Spinal cord (tissue), 10 donors: ENCODE data around the gene NFATC4. TPM values are rescaled to one million over a fixed set of nuclear protein-coding genes. Genes with fewer than 3 reads are reported as not detected.
"Not testable (repeated sequence)": the region's sequence is repeated elsewhere in the genome, so short reads cannot be mapped to it uniquely, and the experiment has no call there.

Source experiments
- DNase-seq, 6 donors: peaks; one replicate each; pipeline versions ENCODE4 v3.0.0 to v3.0.0-alpha.2; 2013 to 2015; ENCODE audit warnings: low spot score in 6 of 6, low read depth in 4 of 6
- H3K27ac ChIP-seq: one replicate; pipeline ENCODE4 v1.5.1; 2013; ENCODE audit warnings: low read depth, low read length, control low read depth
- H3K27me3 ChIP-seq: one replicate; pipeline ENCODE4 v1.6.1; 2013; ENCODE audit warnings: low read length; ENCODE audit not compliant: control insufficient read depth, insufficient read depth
- H3K36me3 ChIP-seq: one replicate; pipeline ENCODE4 v1.6.1; 2013; ENCODE audit warnings: low read length; ENCODE audit not compliant: control insufficient read depth, insufficient read depth
- H3K4me1 ChIP-seq: one replicate; pipeline ENCODE4 v1.6.1; 2013; ENCODE audit warnings: low read length; ENCODE audit not compliant: control insufficient read depth, insufficient read depth
- H3K4me3 ChIP-seq: one replicate; pipeline ENCODE4 v1.5.1; 2013; ENCODE audit warnings: low read depth, low read length, control low read depth
- H3K9me3 ChIP-seq: one replicate; pipeline ENCODE4 v1.6.1; 2013; ENCODE audit warnings: low read length; ENCODE audit not compliant: control insufficient read depth, insufficient read depth
- WGBS: methylation state at CpG from one replicate; pipeline ENCODE4 v1.1.5; 2013; ENCODE audit warnings: missing lambda C conversion rate; ENCODE audit not compliant: insufficient coverage; 5-methylcytosine and 5-hydroxymethylcytosine counted together
- polyA plus RNA-seq, 2 donors: library from polyadenylated mRNA; unstranded; fragments of 120-200 nt; gene quantifications; one replicate each; pipeline ENCODE4 v1.2.1, GENCODE V29; 2013; ENCODE audit not compliant: insufficient read length in 2 of 2
- total RNA-seq, 2 donors: library from RNA; depleted of rRNA in 1 of 2; stranded (reverse); fragments of 120-200 nt in 1 of 2; fragments of >200 nt in 1 of 2; gene quantifications; one replicate each; pipeline versions ENCODE4 v1.2.3 to v1.2.4, GENCODE V29; 2013 to 2014
- donor health status: healthy.

NFATC4 gene
- total and polyA plus RNA-seq, 4 donors = 10.8 to 63.3 (median 32.8) TPM

DNA sequence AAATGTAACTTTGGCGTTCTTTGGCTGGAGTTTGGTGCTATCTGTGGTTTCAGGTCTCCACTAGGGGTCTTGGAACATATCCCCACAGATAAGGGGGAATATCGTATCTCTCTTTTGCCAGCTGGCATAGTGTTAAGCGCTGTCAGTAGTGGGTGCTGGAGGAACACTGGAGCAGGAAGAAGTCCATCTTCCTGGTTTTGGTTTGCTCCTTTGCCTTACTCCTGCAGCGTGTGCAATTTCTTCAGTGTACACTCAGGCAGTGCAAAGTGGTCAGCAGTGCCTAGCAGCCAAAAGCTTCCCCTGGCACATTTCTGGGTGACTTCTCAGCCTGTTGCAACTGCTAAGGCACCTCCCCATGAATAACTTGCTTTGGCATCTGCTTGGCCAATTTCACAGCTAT lies 16.5 kb upstream of the NFATC4 start:
- no peak overlapping the region for H3K27ac ChIP-seq
- H3K9me3 ChIP-seq = no peaks in the 10 kb centered on the region
- H3K4me3 ChIP-seq = no peak overlapping the region
- H3K27me3 ChIP-seq = peaks cover 28% of the 10 kb centered on the region
- no peaks in the 10 kb centered on the region for H3K4me1 ChIP-seq
- peak in 1 of 6 donors; percentile 50 for DNase-seq
- 21% methylated on average over 4 of the region's 4 CpGs for WGBS
- no peaks in the 10 kb centered on the region for H3K36me3 ChIP-seq

DNA sequence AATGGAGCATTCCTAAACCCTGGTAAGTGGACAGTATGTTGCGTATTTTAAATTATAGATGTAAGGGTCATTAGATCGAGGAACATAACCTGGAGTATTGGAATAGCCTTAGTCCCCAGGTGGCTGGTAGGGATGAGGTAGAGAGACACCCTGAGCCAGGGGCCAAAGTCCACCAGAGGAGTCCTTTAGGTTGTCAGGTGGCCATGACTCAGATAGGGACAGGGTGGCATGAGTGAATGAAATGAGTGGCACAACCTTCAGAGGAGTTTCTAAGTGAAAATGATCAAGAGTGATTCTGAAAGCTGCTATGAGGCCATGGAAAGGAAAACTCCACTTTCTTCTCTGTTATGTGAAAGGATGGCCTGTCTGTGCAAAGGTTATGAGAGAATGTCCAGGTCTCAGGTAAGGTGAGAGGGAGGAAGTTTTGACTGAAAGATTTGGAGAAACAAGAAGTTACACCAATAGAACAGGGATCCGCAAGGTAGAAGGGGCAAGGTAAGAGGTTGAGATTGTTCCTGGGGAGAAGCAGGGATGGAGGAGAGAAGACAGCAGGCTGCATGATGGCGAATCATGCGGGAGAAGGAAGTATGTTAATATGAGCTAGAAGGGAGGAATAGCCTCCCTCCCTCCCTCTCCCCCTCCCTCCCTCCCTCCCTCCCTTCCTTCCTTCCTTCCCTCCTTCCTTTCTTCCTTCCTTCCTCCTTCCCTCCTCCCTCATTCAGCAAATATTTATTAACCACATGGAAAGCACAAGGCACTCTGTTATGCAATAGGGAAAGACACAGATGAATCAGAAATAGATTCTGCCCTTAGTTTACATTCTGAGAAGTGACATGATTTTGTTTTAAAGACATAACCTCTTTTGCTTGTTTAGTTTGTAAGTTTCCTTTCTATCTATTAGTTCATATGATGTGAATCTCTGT lies 14.2 kb upstream of the NFATC4 start:
- DNase-seq = no peak
- no peak overlapping the region for H3K4me3 ChIP-seq
- WGBS = 98% methylated on average over 3 of the region's 5 CpGs
- H3K36me3 ChIP-seq = no peaks in the 10 kb centered on the region
- no peak overlapping the region for H3K27ac ChIP-seq
- peaks cover 22% of the 10 kb centered on the region for H3K27me3 ChIP-seq
- no peaks in the 10 kb centered on the region for H3K4me1 ChIP-seq
- no peaks in the 10 kb centered on the region for H3K9me3 ChIP-seq

DNA sequence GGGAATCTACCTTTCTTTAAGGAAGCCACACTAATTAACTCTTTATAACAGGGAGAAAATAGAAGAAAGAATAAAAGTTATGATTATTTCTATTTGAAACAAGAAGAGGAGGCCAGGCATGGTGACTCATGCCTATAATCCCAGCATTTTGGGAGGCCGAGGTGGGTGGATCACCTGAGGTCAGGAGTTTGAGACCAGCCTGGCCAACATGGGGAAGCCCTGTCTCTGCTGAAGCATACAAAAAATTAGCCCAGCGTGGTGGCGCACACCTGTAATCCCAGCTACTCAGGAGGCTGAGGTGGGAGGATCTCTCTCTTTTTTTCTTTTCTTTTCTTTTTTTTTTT lies 13.5 kb upstream of the NFATC4 start:
- not testable (repeated sequence) for DNase-seq, H3K9me3 ChIP-seq, H3K4me3 ChIP-seq, H3K36me3 ChIP-seq, H3K4me1 ChIP-seq, H3K27ac ChIP-seq
- peaks cover 22% of the 10 kb centered on the region for H3K27me3 ChIP-seq
- WGBS = 80% methylated on average over 1 of the region's 3 CpGs

DNA sequence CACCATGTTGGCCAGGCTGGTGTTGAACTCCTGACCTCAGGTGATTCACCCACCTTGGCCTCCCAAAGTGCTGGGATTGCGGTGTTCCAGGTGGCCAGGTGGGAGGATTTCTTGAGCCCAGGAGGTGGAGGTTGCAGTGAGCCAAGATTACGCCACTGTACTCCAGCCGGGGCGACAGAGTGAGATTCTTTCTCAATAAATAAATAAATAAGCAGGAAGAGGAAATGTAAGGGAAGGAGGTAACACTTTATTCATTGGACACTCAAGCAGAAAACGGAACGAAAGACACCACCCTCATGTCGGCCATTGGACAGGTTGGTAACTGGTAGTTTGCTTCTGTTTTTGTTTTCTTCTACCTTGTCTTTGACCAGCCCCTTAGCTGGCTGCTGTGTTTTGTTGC lies 13.0 kb upstream of the NFATC4 start:
- Histone ChIP-seq H3K27ac (no peak overlapping the region), H3K36me3 (no peaks in the 10 kb centered on the region), H3K4me1 (no peaks in the 10 kb centered on the region), H3K27me3 (peaks cover 21% of the 10 kb centered on the region), H3K9me3 (no peaks in the 10 kb centered on the region), H3K4me3 (no peak overlapping the region)
- 92% methylated on average over 2 of the region's 7 CpGs for WGBS
- DNase-seq = no peak

DNA sequence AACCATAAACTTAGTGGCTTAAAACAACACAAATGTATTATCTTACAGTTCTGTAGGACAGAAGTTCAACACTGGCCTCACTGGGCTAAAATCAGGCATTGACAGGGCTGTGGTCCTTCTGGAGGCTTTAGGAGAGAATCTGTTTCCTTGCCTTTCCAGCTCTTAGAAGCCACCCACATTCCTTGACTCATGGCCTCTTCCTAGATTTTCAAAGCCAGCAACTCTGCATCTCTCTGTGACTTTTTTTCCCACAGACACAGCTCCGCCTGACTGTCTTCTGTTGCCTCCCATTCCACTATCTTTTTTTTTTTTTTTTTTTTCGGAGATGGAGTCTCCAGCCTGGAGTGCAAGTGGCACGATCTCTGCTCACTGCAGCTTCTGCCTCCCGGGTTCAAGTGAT lies 11.8 kb upstream of the NFATC4 start:
- Histone ChIP-seq H3K36me3 (no peaks in the 10 kb centered on the region), H3K27ac (no peak overlapping the region), H3K4me3 (no peak overlapping the region), H3K4me1 (no peaks in the 10 kb centered on the region), H3K9me3 (no peaks in the 10 kb centered on the region), H3K27me3 (peaks cover 18% of the 10 kb centered on the region)
- no peak for DNase-seq
- WGBS = 81% methylated on average over 2 of the region's 4 CpGs

DNA sequence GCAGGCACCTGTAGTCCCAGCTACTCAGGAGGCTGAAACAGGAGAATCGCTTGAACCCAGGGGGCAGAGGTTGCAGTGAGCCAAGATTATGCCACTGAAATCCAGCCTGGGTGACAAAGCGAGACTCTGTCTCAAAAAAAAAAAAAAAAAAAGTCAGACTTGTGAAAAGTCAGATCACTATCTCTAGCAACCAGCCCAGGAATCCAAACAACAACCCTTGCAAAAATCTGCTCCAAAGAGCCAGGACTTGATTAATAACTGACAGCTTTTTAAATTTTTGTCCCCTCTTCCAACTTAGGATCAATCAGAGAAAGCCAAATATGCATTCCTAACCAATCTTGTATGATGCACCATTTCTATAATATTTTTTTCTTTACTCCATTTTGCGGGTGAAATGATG lies 7.7 kb upstream of the NFATC4 start:
- no peak overlapping the region for H3K4me3 ChIP-seq
- no peak for DNase-seq
- no peaks in the 10 kb centered on the region for H3K9me3 ChIP-seq
- peaks cover 3% of the 10 kb centered on the region for H3K27me3 ChIP-seq
- H3K27ac ChIP-seq = no peak overlapping the region
- 100% methylated on average over 2 of the region's 3 CpGs for WGBS
- H3K4me1 ChIP-seq = no peaks in the 10 kb centered on the region
- H3K36me3 ChIP-seq = no peaks in the 10 kb centered on the region

DNA sequence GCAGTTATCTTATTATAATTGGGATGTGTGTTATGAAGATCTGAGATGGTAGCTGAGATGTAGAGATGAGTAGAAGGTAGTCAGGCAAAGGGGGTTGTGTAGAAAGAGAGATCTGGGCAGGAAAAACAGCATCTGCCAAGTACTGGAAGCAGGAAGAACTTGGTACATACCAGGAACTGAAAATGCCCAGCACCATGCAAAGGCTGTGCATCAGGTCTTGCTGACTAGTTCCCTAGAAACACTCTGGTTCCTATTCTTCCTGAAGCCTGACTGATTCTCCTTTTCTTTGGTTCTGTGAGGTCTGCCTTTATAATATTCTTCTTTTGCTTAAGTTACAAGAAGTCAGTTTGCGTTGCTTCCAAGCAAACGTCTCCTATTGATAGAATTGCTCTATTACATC lies 6.7 kb upstream of the NFATC4 start:
- Histone ChIP-seq H3K27me3 (peaks cover 3% of the 10 kb centered on the region), H3K4me3 (no peak overlapping the region), H3K4me1 (peaks cover 9% of the 10 kb centered on the region), H3K27ac (no peak overlapping the region), H3K36me3 (no peaks in the 10 kb centered on the region), H3K9me3 (no peaks in the 10 kb centered on the region)
- no CpG with 5 or more reads among the region's 2 CpGs for WGBS
- DNase-seq = no peak

DNA sequence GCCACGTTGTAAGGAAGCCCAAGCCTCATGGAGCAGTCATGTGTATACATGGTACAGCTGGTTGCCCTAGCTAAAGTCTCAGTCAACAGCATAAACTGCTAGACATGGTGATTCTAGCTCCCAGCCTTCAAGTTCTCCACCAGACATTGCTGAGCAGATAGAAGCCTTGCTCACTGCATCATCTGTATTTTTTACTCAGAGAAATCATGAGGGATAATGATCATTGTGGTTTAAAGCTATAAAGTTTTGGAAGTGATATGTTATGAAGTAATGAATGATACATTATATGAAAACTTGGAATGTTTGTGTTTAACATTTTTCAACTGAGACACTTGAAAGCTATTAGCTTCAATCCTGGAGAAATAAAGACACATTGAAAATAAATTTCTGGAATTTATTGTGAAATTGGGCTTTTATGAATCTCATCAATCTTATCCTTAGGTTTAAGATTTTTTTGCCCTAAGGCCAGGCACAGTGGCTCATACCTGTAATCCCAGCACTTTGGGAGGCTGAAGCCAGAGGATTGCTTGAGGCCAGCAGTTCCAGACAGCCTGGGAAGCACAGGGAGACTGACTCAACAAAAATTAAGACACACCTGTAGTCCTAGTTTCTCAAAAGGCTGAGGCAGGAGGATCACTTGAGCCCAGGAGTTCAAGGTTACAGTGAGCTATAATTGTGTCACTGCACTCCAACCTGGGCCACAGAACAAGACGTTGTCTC lies 5.6 kb upstream of the NFATC4 start:
- Histone ChIP-seq H3K27me3 (peaks cover 3% of the 10 kb centered on the region), H3K4me1 (peaks cover 18% of the 10 kb centered on the region), H3K36me3 (no peaks in the 10 kb centered on the region), H3K4me3 (no peak overlapping the region), H3K27ac (no peak overlapping the region), H3K9me3 (no peaks in the 10 kb centered on the region)
- no peak for DNase-seq
- 17% methylated on average over 1 of the region's 2 CpGs for WGBS

DNA sequence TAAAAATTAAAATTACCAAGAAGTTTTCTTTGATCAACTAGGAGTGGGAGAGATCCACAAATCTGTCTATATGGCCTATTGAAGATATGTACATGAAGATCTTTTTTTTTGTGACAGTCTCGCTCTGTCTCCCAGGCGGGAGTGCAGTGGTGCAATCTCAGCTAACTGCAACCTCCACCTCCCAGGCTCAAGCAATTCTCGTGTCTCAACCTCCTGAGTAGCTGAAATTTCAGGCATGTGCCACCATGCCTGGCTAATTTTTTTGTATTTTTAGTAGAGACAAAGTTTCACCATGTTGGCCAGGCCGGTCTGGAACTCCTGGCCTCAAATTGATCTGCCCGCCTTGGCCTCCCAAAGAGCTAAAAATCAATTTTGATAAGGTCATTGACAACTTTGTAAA lies 4.6 kb upstream of the NFATC4 start:
- DNase-seq = no peak
- Histone ChIP-seq H3K27me3 (peaks cover 3% of the 10 kb centered on the region), H3K27ac (no peak overlapping the region), H3K4me1 (peaks cover 28% of the 10 kb centered on the region), H3K4me3 (no peak overlapping the region), H3K36me3 (no peaks in the 10 kb centered on the region), H3K9me3 (no peaks in the 10 kb centered on the region)
- 75% methylated on average over 3 of the region's 5 CpGs for WGBS

DNA sequence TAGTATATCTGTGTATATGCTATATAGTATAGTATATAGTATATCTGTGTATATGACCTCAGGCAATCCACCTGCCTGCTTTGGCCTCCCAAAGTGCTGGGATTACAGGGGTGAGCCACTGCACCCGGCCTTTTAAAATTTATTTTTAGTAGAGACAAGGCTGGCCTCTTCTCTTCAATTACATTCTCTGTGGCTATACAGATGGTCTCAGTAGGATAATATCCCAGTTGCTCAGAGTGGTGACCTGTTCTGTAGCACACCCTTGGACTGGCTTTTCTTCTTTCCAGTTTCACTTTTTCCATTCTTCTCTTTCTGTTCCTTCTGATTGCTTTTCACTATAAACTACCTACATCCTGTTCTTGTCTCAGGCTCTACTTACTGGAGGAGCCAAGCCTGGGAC lies 3.1 kb upstream of the NFATC4 start:
- Histone ChIP-seq H3K9me3 (no peaks in the 10 kb centered on the region), H3K27me3 (peaks cover 3% of the 10 kb centered on the region), H3K36me3 (peaks cover 5% of the 10 kb centered on the region), H3K4me1 (peaks cover 40% of the 10 kb centered on the region), H3K4me3 (no peak overlapping the region), H3K27ac (no peak overlapping the region)
- WGBS = no CpG with 5 or more reads among the region's 1 CpG
- no peak for DNase-seq
